AG09309 (cell line): ENCODE results near the gene WSCD2.

Source experiments
- DNase-seq: peaks from one replicate; pipeline ENCODE4 v3.0.0-alpha.2; 2010; ENCODE audit warnings: low read depth
- H3K4me3 ChIP-seq: 2 replicates; pipeline ENCODE4 v1.5.1; 2011; ENCODE audit warnings: mild to moderate bottlenecking, low read depth, low read length, moderate library complexity; ENCODE audit not compliant: control insufficient read depth
- TF ChIP-seq, protein P1 (sequence below): IDR thresholded peaks from 2 replicates; pipeline ENCODE4 v1.5.1; 2011; ENCODE audit warnings: mild to moderate bottlenecking, low read depth, low read length, inconsistent platforms; ENCODE audit not compliant: insufficient read depth, control insufficient read depth; ENCODE audit errors: missing control alignments

Gene WSCD2

DNA sequence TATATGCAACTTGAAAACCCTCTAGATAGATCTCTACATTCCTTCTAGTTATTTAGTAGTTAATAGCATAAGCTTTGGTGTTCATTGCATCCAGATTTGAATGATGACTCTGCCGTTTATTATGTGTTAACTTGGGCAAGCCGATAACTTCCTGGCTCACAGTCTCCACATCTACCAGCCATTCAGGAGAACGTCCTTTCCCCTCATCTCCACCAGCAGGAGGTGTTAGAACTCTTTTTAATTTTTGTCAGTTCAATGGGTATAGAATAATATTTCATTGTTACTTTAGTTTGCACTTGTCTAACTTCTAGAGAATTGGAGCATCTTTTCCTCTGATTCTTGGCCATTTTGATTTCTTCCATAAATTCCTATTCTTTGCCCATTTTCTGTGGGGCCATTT lies 30.0 kb upstream of the WSCD2 start:
- H3K4me3 ChIP-seq = no peak overlapping the region
- no peak for DNase-seq
- TF ChIP-seq, protein P1, sequence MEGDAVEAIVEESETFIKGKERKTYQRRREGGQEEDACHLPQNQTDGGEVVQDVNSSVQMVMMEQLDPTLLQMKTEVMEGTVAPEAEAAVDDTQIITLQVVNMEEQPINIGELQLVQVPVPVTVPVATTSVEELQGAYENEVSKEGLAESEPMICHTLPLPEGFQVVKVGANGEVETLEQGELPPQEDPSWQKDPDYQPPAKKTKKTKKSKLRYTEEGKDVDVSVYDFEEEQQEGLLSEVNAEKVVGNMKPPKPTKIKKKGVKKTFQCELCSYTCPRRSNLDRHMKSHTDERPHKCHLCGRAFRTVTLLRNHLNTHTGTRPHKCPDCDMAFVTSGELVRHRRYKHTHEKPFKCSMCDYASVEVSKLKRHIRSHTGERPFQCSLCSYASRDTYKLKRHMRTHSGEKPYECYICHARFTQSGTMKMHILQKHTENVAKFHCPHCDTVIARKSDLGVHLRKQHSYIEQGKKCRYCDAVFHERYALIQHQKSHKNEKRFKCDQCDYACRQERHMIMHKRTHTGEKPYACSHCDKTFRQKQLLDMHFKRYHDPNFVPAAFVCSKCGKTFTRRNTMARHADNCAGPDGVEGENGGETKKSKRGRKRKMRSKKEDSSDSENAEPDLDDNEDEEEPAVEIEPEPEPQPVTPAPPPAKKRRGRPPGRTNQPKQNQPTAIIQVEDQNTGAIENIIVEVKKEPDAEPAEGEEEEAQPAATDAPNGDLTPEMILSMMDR = peak; percentile 22

DNA sequence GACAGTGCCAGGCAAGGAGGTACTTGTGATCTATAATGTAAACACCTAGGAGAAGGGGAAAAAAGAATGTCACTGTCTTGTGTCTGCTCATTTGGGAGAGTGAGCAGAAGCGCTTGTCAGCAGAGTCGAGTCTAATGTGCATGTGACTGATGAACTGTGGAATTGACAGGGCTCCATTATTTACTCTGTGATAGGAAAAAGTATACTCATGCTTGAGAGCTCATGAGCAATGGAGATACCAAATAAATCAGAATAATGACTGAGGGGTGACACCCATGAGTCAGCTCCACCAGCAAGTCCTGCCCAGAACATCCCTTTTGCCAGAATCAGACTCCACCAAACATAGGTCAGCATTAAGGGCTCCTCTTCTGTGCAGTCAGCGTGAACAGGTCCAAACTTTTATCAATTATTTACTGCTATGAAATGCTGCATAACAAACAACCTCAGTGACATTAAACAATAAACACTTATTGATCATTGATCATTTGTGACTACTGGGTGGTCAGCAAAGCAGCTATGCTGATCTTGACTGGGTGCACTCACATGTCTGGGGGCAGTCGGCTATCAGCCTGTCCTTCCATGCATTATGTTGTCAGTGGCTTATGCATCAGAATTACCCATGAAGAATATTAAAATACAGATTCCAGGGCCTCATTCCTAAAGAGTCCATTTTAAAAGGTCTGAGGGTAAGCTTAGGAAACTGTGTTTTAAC lies 29.2 kb upstream of the WSCD2 start:
- no peak for DNase-seq
- no peak overlapping the region for H3K4me3 ChIP-seq
- TF ChIP-seq, protein P1 = no peak

DNA sequence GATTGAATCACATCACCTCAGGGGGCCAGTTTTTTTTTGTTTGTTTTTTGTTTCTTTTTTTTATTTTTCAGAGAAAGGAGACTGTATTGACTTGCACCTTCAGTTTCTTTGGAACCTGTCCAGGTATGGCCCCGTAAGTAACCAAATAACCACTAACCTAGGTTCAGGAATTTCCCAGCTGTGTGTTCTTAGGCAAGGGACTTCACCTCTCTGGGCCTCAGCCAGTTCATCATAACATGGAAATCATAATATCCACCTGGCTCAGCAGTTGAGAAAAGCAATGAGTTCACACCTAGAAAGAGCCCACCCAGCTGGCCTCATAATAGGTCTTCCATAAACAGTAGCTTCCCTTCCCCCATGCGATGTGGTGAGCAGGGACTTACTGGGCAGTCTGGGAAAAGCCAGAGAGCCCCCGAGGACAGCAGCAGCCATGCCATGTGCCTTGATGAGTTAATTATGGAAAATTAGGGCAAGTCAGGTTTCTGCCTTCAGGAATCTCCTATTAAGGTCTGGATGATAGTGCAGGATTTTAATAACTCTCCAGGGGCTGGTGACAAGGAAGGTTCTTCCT lies 27.4 kb upstream of the WSCD2 start:
- TF ChIP-seq, protein P1 = no peak
- DNase-seq = no peak
- no peak overlapping the region for H3K4me3 ChIP-seq

DNA sequence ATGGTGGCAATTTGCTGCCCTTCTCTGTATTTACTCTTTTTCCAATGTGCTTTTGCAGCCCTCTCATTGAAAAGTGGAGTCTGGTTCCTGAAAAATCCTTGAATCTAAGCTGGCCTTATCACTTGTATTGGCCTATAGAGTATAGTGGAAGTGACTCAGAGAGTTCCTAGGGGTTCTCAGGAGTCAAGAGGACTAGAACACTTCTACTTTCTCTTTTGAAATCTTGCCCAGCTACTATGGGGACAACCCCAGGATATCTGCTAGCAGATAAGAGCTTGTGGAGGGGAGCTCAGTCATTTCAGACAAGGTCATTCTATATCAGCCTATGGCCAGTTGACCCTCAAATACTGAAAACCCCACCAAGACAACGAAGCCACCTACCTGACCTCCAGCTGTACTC lies 26.7 kb upstream of the WSCD2 start:
- no peak for DNase-seq
- H3K4me3 ChIP-seq = no peak overlapping the region
- TF ChIP-seq, protein P1 = no peak

DNA sequence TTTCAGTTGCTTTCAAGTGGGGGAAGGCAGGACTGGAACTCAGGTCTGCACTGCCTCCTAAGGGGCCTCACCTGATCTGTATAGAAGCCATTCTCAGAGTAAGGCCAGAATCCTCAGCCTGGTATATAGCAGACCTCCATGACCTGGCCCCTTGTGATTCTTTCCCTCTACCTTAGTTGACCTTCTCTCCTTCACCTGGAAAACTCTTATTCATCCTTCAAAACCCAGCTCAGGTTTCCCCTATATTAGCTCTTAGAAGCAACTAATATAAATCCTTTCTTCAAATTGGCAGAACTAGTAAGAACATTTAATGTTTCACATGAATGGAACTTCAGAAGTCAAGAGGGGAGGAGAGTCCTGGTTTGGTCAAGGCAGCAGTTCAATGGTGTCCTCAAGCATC lies 26.0 kb upstream of the WSCD2 start:
- TF ChIP-seq, protein P1 = no peak
- no peak overlapping the region for H3K4me3 ChIP-seq
- DNase-seq = no peak

DNA sequence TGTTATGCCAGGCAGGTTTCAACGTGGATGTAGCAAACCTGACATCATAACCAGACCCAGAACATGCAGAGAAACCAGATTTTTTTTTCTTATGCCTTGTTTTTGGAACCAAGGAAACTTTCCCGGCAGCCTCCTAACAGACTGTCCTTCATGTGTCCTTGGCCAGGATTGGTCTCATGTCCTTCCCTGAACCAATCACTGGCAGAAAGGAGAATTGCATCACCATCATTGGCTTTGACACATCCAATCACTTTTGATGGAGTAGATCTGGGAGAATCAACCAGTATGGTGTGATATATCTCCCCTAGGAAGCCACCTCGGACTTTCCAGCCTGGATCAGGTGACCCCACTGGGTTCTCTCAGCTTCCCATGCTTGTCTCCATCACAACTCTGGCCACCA lies 25.6 kb upstream of the WSCD2 start:
- H3K4me3 ChIP-seq = no peak overlapping the region
- DNase-seq = no peak
- TF ChIP-seq, protein P1 = no peak

DNA sequence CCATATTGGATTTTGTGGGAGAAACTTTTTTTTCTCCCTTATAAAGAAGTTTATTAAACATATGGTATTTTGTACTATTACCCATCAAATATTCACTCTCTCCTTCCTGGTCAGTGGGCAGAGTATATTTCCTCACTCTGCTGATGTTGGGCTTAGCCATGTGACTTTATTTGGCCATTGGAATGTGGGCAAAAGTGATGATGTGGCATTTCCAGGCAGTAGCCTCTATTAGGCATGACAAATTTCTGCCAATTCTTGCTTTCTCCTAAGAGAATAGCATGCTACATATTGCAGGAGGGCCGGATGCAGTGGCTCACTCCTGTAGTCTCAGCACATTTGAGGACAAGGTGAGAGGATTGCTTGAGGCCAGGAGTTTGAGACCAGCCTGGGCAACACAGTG lies 24.4 kb upstream of the WSCD2 start:
- TF ChIP-seq, protein P1 = no peak
- no peak overlapping the region for H3K4me3 ChIP-seq
- DNase-seq = no peak
